ENCODE results near the gene EIF3M.
"Not testable (repeated sequence)": the region's sequence is repeated elsewhere in the genome, so short reads cannot be mapped to it uniquely, and the experiment has no call there.

The EIF3M gene

DNA sequence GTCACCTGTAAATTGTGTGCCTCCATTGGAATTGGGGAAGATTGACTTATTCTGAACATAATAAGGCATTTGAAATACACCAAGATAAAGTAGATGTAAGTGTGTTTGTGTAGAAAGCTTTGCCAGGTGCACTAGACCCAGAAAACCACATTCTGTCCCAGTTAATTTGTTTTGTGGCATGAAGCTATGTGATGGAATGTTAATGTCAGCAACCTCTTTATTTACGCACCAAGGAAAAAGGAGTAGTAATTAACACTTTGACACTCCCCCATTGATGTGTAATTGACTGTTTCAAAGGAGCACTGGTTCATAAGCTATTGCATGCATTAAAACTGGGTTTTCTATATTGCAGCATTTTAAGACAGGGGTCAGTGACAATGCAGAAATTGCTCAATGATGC is 14.3 kb downstream of the EIF3M start:
- no peak for DNase-seq

DNA sequence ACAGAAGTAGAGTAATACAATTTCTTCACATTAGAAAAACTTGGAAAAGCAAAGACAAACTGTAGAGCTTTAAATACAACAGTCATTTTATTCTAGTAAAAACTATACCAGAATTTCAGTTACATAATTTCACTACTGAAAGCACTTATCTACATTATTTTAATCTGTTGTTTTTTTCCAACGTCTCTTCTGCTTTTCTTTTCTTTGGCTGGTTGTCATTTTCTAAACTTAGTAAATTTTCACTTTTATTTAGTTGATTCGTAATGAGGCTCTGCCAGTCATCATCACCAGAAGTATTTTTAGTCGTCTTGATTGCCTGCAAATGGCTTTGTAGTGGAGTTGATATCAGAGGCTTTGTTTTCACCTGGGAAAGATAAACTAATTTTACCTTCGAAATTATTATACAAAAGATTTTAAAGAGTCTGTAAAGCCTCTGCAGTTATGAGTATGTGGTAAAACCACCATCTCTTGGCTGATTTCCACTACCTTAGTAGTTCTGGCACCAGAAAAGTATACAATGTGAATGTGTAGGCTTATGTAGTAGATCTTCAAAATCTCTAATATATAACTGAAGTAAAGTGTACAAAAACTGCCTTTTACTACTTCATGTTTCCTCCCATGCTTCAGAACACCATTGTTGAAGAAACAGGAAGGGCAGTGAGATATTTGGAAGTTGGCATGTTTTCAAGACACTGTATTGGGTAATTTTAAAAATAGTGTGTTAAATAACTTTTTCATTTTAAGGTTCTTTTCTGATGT is 19.2 kb downstream of the EIF3M start:
- no peak for DNase-seq

DNA sequence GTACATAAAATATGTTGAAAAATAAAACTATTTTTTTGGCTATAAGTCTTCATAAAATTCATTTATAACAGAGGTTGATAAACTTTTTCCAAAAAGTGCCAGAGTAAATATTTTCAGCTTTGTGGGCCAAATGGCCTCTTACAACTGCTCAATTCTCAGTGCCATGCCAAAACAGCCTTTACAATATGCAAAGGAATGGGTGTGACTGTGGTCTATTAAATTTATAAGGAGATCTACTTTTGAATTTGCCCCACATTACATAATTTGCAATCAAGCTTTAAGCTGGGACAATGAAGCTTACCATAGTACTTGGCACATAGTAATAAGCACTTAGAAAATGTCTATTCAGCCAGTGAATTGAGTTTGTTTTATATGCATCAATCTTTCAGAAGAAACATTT is 22.6 kb downstream of the EIF3M start:
- no peak for DNase-seq

DNA sequence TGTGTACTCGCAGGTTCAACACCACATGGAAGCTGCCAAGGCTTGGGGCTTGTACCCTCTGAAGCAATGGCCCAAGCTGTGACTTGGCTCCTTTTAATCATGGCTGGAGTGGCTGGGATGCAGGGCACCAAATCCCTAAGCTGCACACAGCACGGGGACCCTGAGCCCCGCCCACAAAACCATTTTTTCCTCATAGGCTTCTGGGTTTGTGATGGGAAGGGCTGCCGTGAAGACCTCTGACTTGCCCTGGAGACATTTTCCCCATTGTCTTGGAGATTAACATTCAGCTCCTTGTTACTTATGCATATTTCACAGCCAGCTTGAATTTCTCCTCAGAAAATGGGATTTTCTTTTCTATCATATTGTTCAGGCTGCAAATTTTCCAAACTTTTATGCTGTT is 25.2 kb downstream of the EIF3M start:
- not testable (repeated sequence) for DNase-seq

DNA sequence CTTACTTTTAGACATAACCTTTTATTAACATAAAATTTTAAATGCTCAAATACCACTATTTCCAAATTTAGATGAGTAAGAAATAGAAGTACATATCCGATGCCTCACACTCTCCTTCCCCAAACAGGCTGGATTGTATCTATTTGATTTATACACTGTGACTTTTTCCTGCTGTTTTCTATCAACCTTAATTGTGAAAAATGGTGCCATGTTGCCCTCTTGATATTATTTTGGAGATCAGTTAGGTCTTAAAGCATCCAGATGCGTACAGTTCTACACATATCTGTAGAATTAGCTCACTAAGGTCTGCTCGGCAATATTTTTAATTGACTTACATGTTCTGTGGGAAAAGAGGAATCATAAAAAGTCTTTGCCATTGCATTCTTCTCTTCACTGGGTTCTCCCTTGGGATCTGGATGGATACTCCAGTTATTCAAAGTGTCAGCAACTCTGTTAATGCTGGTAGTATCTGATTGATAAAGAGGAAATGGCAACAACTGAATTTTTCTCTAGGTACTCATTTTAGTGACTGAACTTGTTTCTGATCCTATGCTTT is 27.2 kb downstream of the EIF3M start:
- no peak for DNase-seq

DNA sequence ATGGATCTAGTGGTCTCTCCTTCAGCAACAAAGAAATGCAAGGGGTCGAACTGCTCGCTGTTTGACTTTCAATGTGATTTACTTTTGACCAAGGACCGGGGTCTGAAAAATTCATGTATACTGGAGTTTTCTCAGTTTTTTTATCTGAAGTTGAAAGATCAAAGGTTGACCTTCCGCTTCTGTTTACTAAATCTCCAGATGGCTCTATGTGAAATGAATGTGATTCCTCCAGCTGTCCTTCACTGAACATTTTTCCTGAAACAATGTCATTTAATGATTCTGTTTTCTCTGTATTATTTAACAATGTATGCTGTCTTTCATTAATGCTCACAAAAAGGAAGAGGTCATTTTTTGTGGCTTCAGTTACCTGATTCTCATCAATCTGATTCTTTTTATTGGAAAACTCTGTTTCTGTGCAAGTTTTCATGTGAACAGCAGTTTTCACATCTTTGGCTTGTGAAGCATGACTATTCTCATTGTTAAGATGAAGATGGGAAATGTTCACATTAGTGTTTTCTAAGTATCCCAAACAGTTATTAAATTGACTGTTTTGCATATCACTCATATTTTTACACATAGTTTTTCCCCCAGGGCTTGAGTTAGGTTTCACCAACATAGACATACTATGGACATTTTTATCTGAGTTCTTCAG is 30.0 kb downstream of the EIF3M start:
- DNase-seq = no peak

DNA sequence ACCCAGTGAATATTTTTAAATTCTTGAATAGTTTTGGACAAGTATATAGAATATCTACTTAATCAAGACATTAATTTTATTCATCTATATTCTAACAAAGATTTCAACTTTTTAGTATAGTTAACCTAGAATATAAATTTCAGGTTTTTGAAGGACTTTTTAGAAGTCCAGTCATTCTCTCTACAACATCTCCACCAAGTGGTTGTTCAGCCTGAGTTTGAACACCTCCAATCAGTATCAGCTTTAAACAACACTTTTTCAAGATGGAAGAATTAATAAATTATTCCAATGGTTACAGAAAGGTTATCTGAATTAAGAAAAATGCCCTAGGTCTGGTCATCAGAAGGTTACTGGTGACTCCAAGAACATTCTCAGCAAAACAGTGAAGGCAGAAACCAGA is 31.8 kb downstream of the EIF3M start:
- DNase-seq = no peak

DNA sequence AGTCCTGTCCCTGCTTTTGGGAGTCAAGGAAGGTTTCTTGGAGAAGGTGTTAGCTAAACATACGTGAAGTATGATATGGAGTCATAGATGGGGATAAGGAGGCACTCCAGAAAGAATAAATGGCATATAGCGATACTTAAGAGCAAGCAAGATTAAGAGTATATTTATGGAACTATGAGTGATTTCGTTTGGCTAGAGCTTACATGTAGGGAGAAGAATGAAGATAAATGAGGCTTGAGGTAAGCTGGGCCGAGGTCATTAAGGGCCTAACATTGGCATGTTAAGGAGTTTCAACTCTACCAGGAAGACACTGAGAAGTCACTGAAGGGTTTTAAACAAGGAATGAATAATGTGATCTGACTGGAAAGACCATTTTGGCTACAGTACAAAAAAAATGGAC is 33.3 kb downstream of the EIF3M start:
- no peak for DNase-seq

DNA sequence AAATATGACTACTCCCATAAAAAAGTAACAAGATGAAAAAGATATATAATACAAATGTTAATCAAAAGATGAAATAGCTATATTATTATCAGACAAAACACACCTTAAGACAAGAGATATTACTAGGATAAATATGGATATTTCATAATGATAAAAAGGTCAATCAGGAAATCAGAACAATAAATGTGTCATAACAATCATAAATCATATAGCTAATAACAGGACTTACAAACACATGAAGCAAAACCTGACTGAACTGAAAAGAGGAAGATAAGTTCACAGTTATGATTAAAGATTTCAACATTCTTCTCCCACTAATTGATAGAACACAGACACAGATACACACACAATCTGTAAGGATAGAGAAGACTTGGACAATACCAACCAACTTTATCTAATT is 47.2 kb downstream of the EIF3M start:
- no peak for DNase-seq

DNA sequence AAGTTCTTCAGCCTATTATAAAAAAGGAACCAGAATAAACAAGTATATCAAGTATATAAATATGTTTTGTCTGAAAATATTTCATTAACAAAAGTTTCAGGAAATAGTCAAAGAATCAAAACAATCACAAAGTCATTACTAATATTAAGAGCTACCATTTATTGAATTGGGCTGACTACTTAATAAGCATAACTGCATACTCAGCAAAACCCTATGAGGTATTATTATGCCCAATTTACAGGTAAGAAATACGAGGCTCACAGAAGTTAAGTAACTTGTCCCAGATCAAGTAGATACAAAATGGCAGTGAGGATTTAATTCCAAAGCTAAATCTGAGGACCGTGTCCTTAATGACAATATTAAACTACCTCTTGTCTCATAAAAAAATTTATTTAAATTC is 52.2 kb downstream of the EIF3M start:
- DNase-seq = no peak

DNA sequence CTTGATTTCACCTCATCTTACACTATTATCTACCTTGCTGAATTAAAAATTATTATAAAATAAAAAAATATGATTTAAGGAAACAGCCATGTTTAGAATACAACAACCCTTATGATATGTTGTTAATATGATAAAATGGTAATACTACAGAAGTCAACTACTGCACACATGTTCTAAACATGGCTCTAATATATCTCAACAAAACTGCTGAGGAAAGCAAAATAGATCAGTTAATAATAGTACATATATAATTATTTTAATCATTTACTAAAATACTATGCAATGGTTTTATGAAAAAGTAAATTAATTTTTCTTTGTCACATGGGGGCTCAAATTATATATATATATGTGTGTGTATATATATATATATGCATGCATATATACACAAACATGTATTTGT is 57.7 kb downstream of the EIF3M start:
- no peak for DNase-seq

DNA sequence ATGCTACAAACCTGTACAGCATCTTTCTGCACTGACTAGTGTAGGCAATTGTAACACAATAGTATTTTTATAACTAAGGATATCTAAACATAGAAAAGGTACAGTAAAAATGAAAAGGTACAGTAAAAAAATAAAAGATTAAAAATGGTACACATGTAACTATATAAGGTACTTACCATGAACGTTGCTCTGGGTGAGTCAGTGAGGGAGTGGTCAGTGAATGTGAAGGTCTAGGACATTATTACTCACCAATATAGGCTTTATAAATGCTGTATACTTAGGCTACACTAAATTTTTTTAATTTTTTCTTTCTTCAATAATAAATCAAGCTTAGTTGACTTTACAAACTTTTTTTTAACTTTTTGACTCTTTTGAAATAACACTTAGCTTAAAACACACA is 59.9 kb downstream of the EIF3M start:
- no peak for DNase-seq

All from SIG-M5 (cell line).